ENCODE measurements around the gene LY86. TPM values are rescaled to one million over a fixed set of nuclear protein-coding genes. Genes with fewer than 3 reads are reported as not detected.
A peak's percentile ranks its signal among the peaks of the same experiment; 100 is the strongest.

LY86 gene
- total and polyA plus RNA-seq, 9 of the 15 experiments (the other 6 are each of a cell fraction or from before 2014, with no cell fraction given) = 0.08 to 0.20 TPM; not detected in 7

DNA sequence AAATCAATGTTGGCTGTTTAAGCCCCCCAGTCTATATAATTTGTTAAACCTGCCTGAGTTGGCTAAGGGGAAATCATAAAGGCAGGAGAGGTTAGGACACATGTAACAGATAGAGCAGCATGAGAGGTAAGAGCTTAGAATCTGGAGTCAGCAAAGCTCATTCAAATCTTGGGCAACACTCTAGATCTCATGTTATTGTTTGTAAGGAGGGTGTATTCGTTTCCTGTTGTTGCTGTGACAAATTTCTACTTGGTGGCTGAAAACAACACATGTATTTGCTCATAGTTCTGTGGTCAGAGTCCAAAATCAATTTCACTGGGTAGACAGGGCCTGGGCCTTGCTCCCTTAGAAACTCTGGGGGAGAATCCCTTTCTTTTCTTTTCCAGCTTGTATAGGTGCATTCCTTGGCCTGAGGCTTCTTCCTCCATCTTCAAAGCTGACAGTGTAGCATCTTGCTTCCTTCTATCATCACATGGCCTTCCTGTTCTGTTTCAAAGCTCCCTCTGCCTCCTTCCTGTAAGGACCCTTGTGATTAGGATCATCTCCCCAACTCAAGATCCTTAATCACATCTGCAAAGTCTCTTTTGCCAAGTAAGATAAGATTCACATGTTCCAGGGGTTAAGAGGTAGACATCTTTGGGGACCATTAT lies 4.4 kb downstream of the LY86 start:
- ChIA-PET CTCF (ENCODE audit: low intra/inter-chr PET ratio) (interaction anchor here (0.6 kb wide), 1 partner anchor 44 kb away, joined by 4 read pairs; no protein-coding TSS in a partner anchor), POLR2A (no interaction called here)
- no TSS peak for BruUV-seq (replicated peaks)
- Histone ChIP-seq H3K4me3 (no peak overlapping the region), H4K20me1 (replicated peaks; ENCODE audit: control insufficient read depth, insufficient read depth, low read length) (no peaks in the 10 kb centered on the region), H3K4me1 (replicated peaks in 1 of 2; ENCODE audit: control insufficient read depth in 2 of 2, insufficient read depth in 2 of 2, low read length in 2 of 2) (no peaks in the 10 kb centered on the region; a peak in 3 of 5 replicates), H3K36me3 (ENCODE audit: control insufficient read depth, insufficient read depth, low read length) (no peaks in the 10 kb centered on the region), H3K27me3 (ENCODE audit: control insufficient read depth in 2 of 2, insufficient read depth in 2 of 2, low read length in 2 of 2) (peaks cover 9 to 33% of the 10 kb centered on the region in 2 experiments; a peak in 4 of 5 replicates), H3K4me2 (ENCODE audit: insufficient read depth, low read length) (no peak overlapping the region), H3K27ac (ENCODE audit: extremely low read depth, low read depth, low read length) (peak overlapping the region; percentile 59; the same call in 1 of the 3 replicates), H3K9me3 (replicated peaks; ENCODE audit: control insufficient read depth, insufficient read depth, low read depth, low read length) (no peaks in the 10 kb centered on the region), H3K79me2 (ENCODE audit: control insufficient read depth, insufficient read depth, low read length) (no peaks in the 10 kb centered on the region), H2AFZ (ENCODE audit: low read depth, low read length) (no peak overlapping the region), H3K9me1 (ENCODE audit: control insufficient read depth, insufficient read depth, low read length) (no peaks in the 10 kb centered on the region), H3K9ac (ENCODE audit: insufficient read depth in 1 of 2, low read depth in 2 of 2, low read length in 2 of 2) (no peak overlapping the region)
- ATAC-seq (no peak), FAIRE-seq (no peak), DNase-seq (ENCODE audit: extremely low read depth in 1 of 4, low spot score in 3 of 4) (no peak)
- intact Hi-C loops (cut with micrococcal nuclease) (no loop called here), in situ Hi-C loops (cut with MboI) (no loop called here)
- no peak for TF ChIP-seq SMAD3 (CRISPR knock-in tag; conservative IDR thresholded peaks at IDR 0.05)
- no peak for TF ChIP-seq TGIF2 (CRISPR knock-in tag; IDR thresholded peaks at IDR 0.05)
- TF ChIP-seq SAFB (IDR thresholded peaks at IDR 0.05; ENCODE audit: borderline replicate concordance, low read depth, low read length) = no peak
- no peak for TF ChIP-seq SMARCA4 (IDR thresholded peaks at IDR 0.05)
- TF ChIP-seq ARNT (IDR thresholded peaks at IDR 0.05) = no peak
- TF ChIP-seq GTF2B (IDR thresholded peaks at IDR 0.05; ENCODE audit: extremely low read depth, insufficient read length) = no peak
- TF ChIP-seq HBP1 (CRISPR knock-in tag; IDR thresholded peaks at IDR 0.05) = no peak
- no peak for TF ChIP-seq FOXM1 (IDR thresholded peaks at IDR 0.05; ENCODE audit: low read depth)
- TF ChIP-seq FOXM1 (CRISPR knock-in tag; IDR thresholded peaks at IDR 0.05; ENCODE audit: low read depth) = no peak
- no peak for TF ChIP-seq ZNF584 (CRISPR knock-in tag; IDR thresholded peaks at IDR 0.05; ENCODE audit: low read depth)
- TF ChIP-seq FUS (optimal IDR thresholded peaks at IDR 0.05; ENCODE audit: low read depth, low read length) = no peak
- TF ChIP-seq KLF16 (IDR thresholded peaks at IDR 0.05) = no peak
- no peak for TF ChIP-seq PREB (CRISPR knock-in tag; IDR thresholded peaks at IDR 0.05)
- no peak for TF ChIP-seq RAD51 (IDR thresholded peaks at IDR 0.05; ENCODE audit: borderline replicate concordance, low read depth)
- no peak for TF ChIP-seq JUN (IDR thresholded peaks at IDR 0.05; ENCODE audit: borderline replicate concordance, low read depth, low read length)
- no peak for TF ChIP-seq JUN (CRISPR knock-in tag; IDR thresholded peaks at IDR 0.05; ENCODE audit: borderline replicate concordance)
- TF ChIP-seq ARHGAP35 (IDR thresholded peaks at IDR 0.05; ENCODE audit: partially characterized antibody) = no peak
- TF ChIP-seq, protein P1, sequence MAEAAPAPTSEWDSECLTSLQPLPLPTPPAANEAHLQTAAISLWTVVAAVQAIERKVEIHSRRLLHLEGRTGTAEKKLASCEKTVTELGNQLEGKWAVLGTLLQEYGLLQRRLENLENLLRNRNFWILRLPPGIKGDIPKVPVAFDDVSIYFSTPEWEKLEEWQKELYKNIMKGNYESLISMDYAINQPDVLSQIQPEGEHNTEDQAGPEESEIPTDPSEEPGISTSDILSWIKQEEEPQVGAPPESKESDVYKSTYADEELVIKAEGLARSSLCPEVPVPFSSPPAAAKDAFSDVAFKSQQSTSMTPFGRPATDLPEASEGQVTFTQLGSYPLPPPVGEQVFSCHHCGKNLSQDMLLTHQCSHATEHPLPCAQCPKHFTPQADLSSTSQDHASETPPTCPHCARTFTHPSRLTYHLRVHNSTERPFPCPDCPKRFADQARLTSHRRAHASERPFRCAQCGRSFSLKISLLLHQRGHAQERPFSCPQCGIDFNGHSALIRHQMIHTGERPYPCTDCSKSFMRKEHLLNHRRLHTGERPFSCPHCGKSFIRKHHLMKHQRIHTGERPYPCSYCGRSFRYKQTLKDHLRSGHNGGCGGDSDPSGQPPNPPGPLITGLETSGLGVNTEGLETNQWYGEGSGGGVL (CRISPR knock-in tag; IDR thresholded peaks at IDR 0.05) = no peak
- no peak for TF ChIP-seq NCOA1 (IDR thresholded peaks at IDR 0.05; ENCODE audit: low read depth)
- TF ChIP-seq ZSCAN32 (CRISPR knock-in tag; IDR thresholded peaks at IDR 0.05) = no peak
- 4% methylated on average over 1 of the region's 1 CpG for WGBS (ENCODE audit: insufficient coverage, low coverage, missing lambda C conversion rate)
